Brain pericyte (primary cell): ENCODE results near the gene UBQLN4.
"Not testable (repeated sequence)": the region's sequence is repeated elsewhere in the genome, so short reads cannot be mapped to it uniquely, and the experiment has no call there.

Experiments used
- DNase-seq: peaks from one replicate; pipeline ENCODE4 v3.0.0-alpha.2; 2012; ENCODE audit warnings: low read depth, low spot score

The UBQLN4 gene

GRCh38 chr1:156081180-156081916, 27.8 kb upstream of the UBQLN4 start:
- no peak for DNase-seq

DNA sequence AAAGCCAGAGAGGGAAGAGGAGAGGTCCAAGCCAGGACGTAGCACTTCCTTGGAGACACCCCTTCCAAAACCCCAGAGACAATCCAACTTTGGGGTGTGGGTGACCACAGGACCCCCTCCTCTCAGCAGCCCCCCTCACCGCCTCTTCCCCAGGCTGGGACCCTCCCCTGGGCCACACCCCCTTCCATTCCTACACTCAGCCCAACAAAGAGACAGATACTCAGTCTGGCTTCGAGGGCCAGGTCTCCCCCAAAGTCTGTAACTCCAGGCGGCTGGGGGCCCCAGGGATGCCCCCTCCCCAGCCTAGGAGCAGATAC, 27.2 kb upstream of the UBQLN4 start:
- no peak for DNase-seq

DNA sequence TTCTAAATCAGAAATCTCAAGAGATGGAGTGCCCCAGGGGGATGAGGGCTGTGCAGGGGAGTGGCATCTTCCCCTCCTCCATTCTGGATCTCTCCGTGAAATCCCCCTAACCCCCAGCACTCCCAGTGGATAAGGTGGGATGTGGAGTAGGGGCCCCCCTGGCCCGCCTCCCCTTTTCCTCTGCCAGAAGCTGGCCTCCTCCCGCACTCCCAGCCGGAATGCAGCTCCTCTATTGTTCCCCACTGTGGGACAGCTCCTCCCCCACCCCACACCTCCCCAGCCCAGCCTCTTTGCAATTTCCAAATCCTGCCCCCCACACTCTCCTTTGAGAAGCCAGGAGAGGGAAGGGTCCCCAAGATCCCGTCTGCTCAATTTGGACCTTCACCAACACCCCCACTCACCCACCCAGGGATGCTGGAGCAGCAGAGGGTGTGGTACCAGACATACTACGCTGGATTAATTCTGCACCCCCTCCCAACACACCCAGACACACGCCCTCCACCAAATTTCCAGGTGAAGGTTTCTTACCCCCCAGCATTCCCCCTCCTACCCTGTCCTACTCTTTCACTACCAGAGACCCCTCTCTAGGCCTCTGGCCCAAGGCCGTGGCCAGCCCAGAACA, 26.8 kb upstream of the UBQLN4 start:
- DNase-seq = no peak

DNA sequence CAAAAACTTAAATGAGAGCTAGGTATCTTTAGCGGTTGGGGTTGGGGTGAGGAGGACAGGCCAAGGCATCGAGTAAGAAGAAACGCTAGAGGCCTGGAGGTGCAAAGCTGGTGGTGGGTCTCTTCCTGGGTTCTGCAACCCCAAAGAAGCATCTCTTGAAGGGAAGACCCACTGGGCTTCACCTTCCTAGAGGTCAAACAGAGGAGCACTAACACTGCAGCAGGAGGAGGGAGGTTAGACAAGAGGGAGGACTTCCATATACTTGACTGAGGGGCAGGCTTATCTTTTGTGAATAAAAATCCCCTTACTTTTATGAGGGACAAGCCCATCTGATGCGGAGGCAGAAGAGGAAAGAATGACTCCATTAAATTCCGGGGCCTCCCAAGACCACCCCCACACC, 26.2 kb upstream of the UBQLN4 start:
- no peak for DNase-seq

GRCh38 chr1:156078728-156079127, 25.1 kb upstream of the UBQLN4 start:
- DNase-seq = no peak

DNA sequence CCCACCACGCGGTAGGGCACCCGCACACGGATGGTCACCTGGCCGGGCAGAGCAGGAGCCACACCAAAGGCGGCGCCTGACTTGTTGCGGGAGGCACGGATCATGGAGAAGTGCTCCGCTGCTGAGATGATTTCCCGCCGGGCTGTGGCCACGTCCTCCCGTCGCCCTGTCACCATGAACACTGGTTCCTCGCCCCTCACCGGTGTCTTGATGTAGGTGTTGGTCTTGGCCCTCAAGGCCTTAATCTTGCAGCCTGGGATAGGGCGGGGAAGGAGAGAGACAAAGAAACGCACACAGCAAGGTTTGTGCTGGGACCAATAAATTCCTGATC, 23.8 kb upstream of the UBQLN4 start:
- no peak for DNase-seq

GRCh38 chr1:156076609-156077429, 23.2 kb upstream of the UBQLN4 start:
- no peak for DNase-seq

- no peak for DNase-seq
Observed at GRCh38 chr1:156075775-156076204, 22.2 kb upstream of the UBQLN4 start.

DNA sequence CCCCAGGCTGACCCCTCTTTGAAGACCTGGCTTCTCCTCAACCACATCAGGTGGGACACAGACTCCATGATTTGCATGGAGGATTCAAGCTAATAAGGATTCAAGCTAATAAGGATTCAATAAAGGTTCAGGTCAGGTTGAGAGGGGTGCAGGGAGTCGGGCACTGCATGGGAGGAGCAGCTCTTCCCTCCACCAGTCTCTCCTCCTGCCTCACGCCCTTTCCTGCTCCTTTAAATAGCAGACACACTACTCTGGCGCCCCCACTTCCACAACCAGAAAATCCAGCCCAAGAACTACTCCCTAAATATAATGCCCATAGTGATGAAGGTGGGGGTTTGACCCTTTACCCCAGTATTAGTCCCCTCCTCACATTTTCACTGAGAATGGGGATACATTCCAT, 21.6 kb upstream of the UBQLN4 start:
- DNase-seq = no peak

DNA sequence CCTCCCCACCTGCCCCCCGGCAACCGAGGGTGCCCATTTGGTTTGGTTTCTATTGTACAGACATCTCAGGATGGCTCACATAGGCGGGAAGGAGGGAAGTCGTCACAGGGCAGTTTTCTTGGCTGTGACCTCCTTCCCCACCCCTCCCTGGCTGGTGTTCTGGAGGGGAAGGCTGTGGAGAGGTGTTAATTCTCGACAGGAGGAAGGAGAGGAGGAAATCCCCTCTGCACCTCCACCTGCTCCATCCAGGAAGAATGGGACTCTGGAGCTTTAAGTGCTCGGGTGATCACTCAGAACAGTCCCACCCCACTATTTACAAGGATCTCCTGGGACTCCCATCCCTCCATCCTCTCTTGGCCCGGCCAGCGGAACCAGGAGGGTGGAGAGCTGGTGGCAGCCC, 21.1 kb upstream of the UBQLN4 start:
- no peak for DNase-seq

GRCh38 chr1:156073740-156074139, 20.1 kb upstream of the UBQLN4 start:
- no peak for DNase-seq

- no peak for DNase-seq
Observed at GRCh38 chr1:156073110-156073687, 19.6 kb upstream of the UBQLN4 start.

DNA sequence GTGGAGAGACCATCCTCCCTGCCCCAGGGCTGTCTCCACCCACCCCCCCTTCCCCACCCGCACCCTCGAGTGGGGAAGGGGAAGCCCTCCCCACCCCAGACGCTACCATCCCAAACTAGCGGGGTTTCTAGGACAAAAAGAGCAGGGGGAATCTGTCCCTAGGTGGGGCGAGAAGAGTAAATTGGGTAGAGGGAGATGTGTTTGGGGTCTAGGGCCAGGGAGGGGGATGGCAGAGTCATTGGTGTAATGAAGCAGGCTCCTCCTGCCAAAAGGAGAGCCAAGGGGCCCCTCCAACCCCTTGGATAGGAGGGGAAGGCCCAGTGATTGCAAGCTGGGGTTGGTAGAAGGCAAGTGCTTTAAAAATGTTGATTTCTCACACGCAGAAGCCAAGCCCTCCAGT, 18.7 kb upstream of the UBQLN4 start:
- no peak for DNase-seq

- DNase-seq = not testable (repeated sequence)
Observed at GRCh38 chr1:156071332-156071816, 17.8 kb upstream of the UBQLN4 start.

GRCh38 chr1:156070548-156070947, 16.9 kb upstream of the UBQLN4 start:
- no peak for DNase-seq

DNA sequence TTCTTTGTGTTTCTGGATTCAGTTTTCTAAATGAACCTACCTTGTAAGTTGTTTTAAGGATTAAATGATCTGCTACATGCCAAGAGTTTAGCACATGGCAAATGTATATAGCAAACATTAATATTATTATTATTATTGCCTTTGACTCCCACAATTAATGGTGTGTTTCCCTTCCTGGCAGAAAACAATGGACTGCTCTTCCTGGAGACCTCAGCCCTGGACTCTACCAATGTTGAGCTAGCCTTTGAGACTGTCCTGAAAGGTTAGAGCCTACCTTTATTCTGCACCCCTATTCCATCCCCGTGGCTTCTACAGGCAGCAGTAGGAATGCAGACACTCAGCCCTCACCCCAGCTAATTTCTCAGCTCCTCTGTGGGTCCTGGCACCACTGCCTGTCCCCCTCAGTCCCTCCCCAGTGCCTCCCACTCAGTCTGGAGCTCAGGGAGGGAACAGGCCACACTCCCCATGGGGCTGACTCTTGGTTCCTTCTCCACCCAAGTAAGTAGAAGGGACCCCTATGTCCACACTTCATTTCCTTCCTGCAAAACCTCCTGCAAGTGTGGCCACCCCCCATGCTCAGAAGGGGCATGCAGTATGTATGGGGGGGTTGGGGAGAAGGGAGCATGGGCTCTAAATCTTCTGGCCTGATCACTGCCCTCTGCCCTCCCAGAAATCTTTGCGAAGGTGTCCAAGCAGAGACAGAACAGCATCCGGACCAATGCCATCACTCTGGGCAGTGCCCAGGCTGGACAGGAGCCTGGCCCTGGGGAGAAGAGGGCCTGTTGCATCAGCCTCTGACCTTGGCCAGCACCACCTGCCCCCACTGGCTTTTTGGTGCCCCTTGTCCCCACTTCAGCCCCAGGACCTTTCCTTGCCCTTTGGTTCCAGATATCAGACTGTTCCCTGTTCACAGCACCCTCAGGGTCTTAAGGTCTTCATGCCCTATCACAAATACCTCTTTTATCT, 16.2 kb upstream of the UBQLN4 start:
- DNase-seq = no peak

DNA sequence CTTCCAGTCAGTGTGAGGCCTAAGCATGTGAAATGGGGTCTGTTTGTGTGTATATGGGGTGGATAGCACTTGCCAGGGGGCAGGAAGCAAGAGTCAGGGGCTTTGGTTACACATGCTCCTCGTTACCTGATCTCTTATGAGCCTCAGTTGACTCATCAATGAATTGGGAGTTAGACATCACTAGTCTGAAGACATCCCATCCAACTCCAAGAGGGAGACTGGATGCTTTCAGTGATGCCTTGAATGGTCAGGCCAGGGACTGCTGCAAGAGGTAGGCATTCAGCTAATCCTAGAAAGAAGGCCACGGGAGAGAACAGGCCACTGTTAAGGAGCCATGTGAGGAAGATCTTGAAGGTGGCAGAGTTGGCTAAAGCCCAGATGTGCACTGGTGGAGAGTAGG, 13.7 kb upstream of the UBQLN4 start:
- DNase-seq = no peak

DNA sequence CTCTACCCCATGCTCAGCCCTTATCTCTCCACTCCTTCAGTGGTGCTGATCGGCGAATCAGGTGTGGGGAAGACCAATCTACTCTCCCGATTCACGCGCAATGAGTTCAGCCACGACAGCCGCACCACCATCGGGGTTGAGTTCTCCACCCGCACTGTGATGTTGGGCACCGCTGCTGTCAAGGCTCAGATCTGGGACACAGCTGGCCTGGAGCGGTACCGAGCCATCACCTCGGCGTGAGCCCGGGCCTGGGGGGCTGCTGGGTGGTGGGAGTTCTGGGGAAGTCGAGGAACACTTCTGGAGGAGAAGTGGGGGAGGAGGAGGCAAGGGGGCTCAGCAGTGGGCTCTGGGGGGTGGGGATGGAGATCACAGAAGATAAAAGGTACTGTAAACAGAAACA, 12.3 kb upstream of the UBQLN4 start:
- DNase-seq = no peak

DNA sequence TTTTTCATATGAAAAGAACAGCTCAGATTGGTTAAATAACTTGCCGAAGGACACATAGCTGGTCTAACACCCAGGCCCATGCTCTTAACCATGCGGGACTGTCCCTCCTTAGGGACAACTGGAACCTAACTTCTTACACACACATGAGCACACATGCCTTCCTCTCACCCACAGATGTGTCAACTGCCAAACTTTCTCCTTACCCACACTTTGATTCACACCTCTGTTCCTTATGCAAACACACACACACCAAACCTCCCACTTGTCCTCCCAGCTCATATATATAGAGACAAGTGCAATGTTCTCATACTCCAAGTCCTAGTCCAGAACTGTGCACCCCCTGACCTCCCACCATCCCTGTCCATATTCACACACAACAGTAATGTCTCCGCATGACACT, 11.6 kb upstream of the UBQLN4 start:
- DNase-seq = no peak

DNA sequence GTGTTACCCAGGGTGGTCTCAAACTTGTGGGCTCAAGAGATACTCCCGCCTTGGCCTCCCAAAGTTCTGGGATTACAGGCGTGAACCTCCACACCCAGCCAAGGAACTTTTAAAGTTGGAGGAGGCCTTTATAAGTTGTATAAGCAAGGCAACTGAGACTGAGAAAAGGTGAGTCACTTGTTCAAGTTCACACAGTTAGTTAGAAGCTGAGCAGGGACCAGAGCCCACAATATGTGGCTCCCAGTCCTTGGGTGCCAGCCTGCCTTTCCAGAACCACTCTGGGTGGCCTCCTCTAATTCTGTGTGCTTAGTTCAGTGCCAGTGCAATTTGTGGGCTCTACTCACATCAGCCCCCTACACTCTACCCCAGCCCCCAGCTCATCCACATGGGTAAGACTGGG, 11.0 kb upstream of the UBQLN4 start:
- DNase-seq = no peak

GRCh38 chr1:156063997-156064285, 10.3 kb upstream of the UBQLN4 start:
- DNase-seq = no peak

GRCh38 chr1:156062189-156062588, 8.6 kb upstream of the UBQLN4 start:
- no peak for DNase-seq
